HG02840 (cell line): ENCODE measurements around the gene CTDP1.

Experiments used
- ATAC-seq: cut with Tn5 transposase; IDR thresholded peaks from one replicate; pipeline ENCODE4 v1.9.1; 2021; ENCODE audit warnings: mild to moderate bottlenecking, moderate library complexity, moderate number of reproducible peaks; ENCODE audit not compliant: unreplicated experiment, low FRiP score

CTDP1 gene

GRCh38 chr18:79643054-79643984, 36.3 kb upstream of the CTDP1 start:
- no peak for ATAC-seq

- no peak for ATAC-seq
These were observed 35.5 kb upstream of the CTDP1 start for GRCh38 chr18:79644006-79644665.

- ATAC-seq: no peak
These were observed 34.9 kb upstream of the CTDP1 start for GRCh38 chr18:79644666-79645057.

- ATAC-seq: no peak
These were observed 34.2 kb upstream of the CTDP1 start for GRCh38 chr18:79645291-79645983.

GRCh38 chr18:79647307-79647706, 32.3 kb upstream of the CTDP1 start:
- no peak for ATAC-seq

GRCh38 chr18:79650959-79651358, 28.6 kb upstream of the CTDP1 start:
- no peak for ATAC-seq

GRCh38 chr18:79657342-79657996, 22.1 kb upstream of the CTDP1 start:
- ATAC-seq: no peak

GRCh38 chr18:79658366-79658765, 21.2 kb upstream of the CTDP1 start:
- no peak for ATAC-seq

GRCh38 chr18:79659733-79660132, 19.9 kb upstream of the CTDP1 start:
- no peak for ATAC-seq

GRCh38 chr18:79662034-79662433, 17.6 kb upstream of the CTDP1 start:
- ATAC-seq: no peak

- ATAC-seq: no peak
These were observed 17.2 kb upstream of the CTDP1 start for GRCh38 chr18:79662439-79662838.

GRCh38 chr18:79664525-79665125, 15.0 kb upstream of the CTDP1 start:
- no peak for ATAC-seq

- no peak for ATAC-seq
These were observed 11.4 kb upstream of the CTDP1 start for GRCh38 chr18:79668203-79668602.

GRCh38 chr18:79672490-79673276, 6.9 kb upstream of the CTDP1 start:
- no peak for ATAC-seq

- no peak for ATAC-seq
These were observed 2.4 kb upstream of the CTDP1 start for GRCh38 chr18:79677221-79677620.

- no peak for ATAC-seq
These were observed 1.8 kb upstream of the CTDP1 start for GRCh38 chr18:79677840-79678239.

GRCh38 chr18:79678665-79679551, 695 bp upstream of the CTDP1 start:
- ATAC-seq: peak; percentile 96

- peak; percentile 5 for ATAC-seq
These were observed 687 bp downstream of the CTDP1 start for GRCh38 chr18:79680100-79680879.
